ENCODE results near the gene BNIP5. TPM values are rescaled to one million over a fixed set of nuclear protein-coding genes. Genes with fewer than 3 reads are reported as not detected.

Gene BNIP5
- polyA plus RNA-seq, 4 donors, result 0.07 to 0.33 (median 0.22) TPM

GRCh38 chr6:36269834-36270705 is 66.6 kb downstream of the BNIP5 start, which contains the start of gene PNPLA1:
Gene PNPLA1 (plus strand): TSS chr6:36270060. CDS start chr6:36270460, 400 bp downstream.
- DNase-seq (ENCODE audit: low read depth in 4 of 4, low spot score in 3 of 4), result no peak

- no peak for DNase-seq (ENCODE audit: low read depth in 4 of 4, low spot score in 3 of 4)
Observed at GRCh38 chr6:36268478-36269275, 68.0 kb downstream of the BNIP5 start.

- no peak for DNase-seq (ENCODE audit: low read depth in 4 of 4, low spot score in 3 of 4)
Observed at GRCh38 chr6:36267731-36268477, 68.8 kb downstream of the BNIP5 start.

- no peak for DNase-seq (ENCODE audit: low read depth in 4 of 4, low spot score in 3 of 4)
Observed at GRCh38 chr6:36266913-36267644, 69.6 kb downstream of the BNIP5 start.

Other genes with a start within 250 kb of the BNIP5 start
- 10 to 100 TPM; 20.7 to 24.5 (median 21.6) TPM for gene MAPK13, start 206.4 kb downstream of the BNIP5 start, polyA plus RNA-seq (ENCODE audit: insufficient read length in 4 of 4)
- gene BRPF3, start 140.1 kb downstream of the BNIP5 start, polyA plus RNA-seq (ENCODE audit: insufficient read length in 4 of 4), result 10 to 100 TPM; 45.1 to 55.7 (median 52.9) TPM
- 1 to 10 TPM; 2.2 to 2.8 (median 2.6) TPM for gene PNPLA1, start 66.8 kb downstream of the BNIP5 start, polyA plus RNA-seq (ENCODE audit: insufficient read length in 4 of 4)
- under 1 TPM in 3 of 4 donors, not detected in 1; 0.10 to 0.16 (median 0.11) TPM for gene ETV7, start 50.8 kb upstream of the BNIP5 start, polyA plus RNA-seq (ENCODE audit: insufficient read length in 4 of 4)
- under 1 TPM in 2 of 4 donors, not detected in 2; 0.05 to 0.11 TPM for gene PXT1, start 106.0 kb upstream of the BNIP5 start, polyA plus RNA-seq (ENCODE audit: insufficient read length in 4 of 4)
- gene KCTD20, start 106.1 kb upstream of the BNIP5 start, polyA plus RNA-seq (ENCODE audit: insufficient read length in 4 of 4), result 10 to 100 TPM; 49.4 to 54.5 (median 51.9) TPM
- 10 to 100 TPM; 48.1 to 63.5 (median 50.9) TPM for gene STK38, start 210.6 kb upstream of the BNIP5 start, polyA plus RNA-seq (ENCODE audit: insufficient read length in 4 of 4)